CD14-positive monocyte (primary cell): ENCODE data around the gene AARS2. TPM values are rescaled to one million over a fixed set of nuclear protein-coding genes. Genes with fewer than 3 reads are reported as not detected.

ENCODE experiments used
- DNase-seq, 3 donors: peaks; one replicate each; pipeline ENCODE4 v3.0.0-alpha.2; 2011 to 2022
- H2AFZ ChIP-seq: 2 replicates; pipeline ENCODE4 v1.6.0; 2012; ENCODE audit warnings: mild to moderate bottlenecking, low read depth, low read length, inconsistent platforms; ENCODE audit not compliant: insufficient read depth, poor library complexity, severe bottlenecking
- H3K27ac ChIP-seq, 2 donors: 1 replicate in 1 of 2; 2 replicates in 1 of 2; pipeline ENCODE4 v1.5.1; 2012 to 2013; ENCODE audit warnings: low read length in 2 of 2, control low read depth in 1 of 2, inconsistent platforms in 1 of 2, low read depth in 1 of 2, mild to moderate bottlenecking in 1 of 2
- H3K27me3 ChIP-seq, 2 donors: one replicate each; pipeline versions ENCODE4 v1.6.0 to v1.6.1; 2011 to 2013; ENCODE audit warnings: low read length in 2 of 2; ENCODE audit not compliant: control insufficient read depth in 2 of 2, insufficient read depth in 2 of 2
- H3K36me3 ChIP-seq, 2 donors: replicated peaks in 1 of 2; 1 replicate in 1 of 2; 2 replicates in 1 of 2; pipeline versions ENCODE4 v1.5.1 to v1.6.1; 2012 to 2013; ENCODE audit warnings: low read length in 2 of 2, control low read depth in 1 of 2, inconsistent platforms in 1 of 2, mild to moderate bottlenecking in 1 of 2; ENCODE audit not compliant: insufficient read depth in 2 of 2, control insufficient read depth in 1 of 2
- H3K4me1 ChIP-seq, 2 donors: 1 replicate in 1 of 2; 2 replicates in 1 of 2; pipeline versions ENCODE4 v1.5.1 to v1.6.1; 2012 to 2013; ENCODE audit warnings: low read length in 2 of 2, control low read depth in 1 of 2, inconsistent platforms in 1 of 2, mild to moderate bottlenecking in 1 of 2, moderate library complexity in 1 of 2; ENCODE audit not compliant: insufficient read depth in 2 of 2, control insufficient read depth in 1 of 2
- H3K4me2 ChIP-seq: replicated peaks from 2 replicates; pipeline ENCODE3; 2012; ENCODE audit warnings: low read length, moderate library complexity, mild to moderate bottlenecking; ENCODE audit not compliant: poor library complexity, severe bottlenecking; ENCODE audit errors: extremely low read depth
- H3K4me3 ChIP-seq, 3 experiments: fragments of 200-600 bp in 1 of 3; sonication (generic) in 1 of 3; replicated peaks in 1 of 3; 1 replicate in 2 of 3; 2 replicates in 1 of 3; pipeline ENCODE4 v1.5.1; 2011 to 2013; ENCODE audit warnings: low read length in 3 of 3, mild to moderate bottlenecking in 3 of 3, control low read depth in 2 of 3, low read depth in 2 of 3, inconsistent platforms in 1 of 3, moderate library complexity in 1 of 3
- H3K79me2 ChIP-seq: 2 replicates; pipeline ENCODE4 v1.6.0; 2012; ENCODE audit warnings: mild to moderate bottlenecking, control low read depth, inconsistent platforms, low read length, moderate library complexity; ENCODE audit not compliant: insufficient read depth
- H3K9ac ChIP-seq: 2 replicates; pipeline ENCODE4 v1.6.0; 2017; ENCODE audit warnings: low read length, mild to moderate bottlenecking; ENCODE audit not compliant: insufficient read depth, poor library complexity, severe bottlenecking
- H3K9me3 ChIP-seq, 2 donors: replicated peaks in 1 of 2; 1 replicate in 1 of 2; 2 replicates in 1 of 2; pipeline versions ENCODE4 v1.5.1 to v1.6.1; 2012 to 2013; ENCODE audit warnings: low read length in 2 of 2, control low read depth in 1 of 2; ENCODE audit not compliant: control insufficient read depth in 1 of 2, insufficient read depth in 1 of 2
- H4K20me1 ChIP-seq: 2 replicates; pipeline ENCODE4 v1.6.0; 2012; ENCODE audit warnings: mild to moderate bottlenecking, low read length, control low read depth, moderate library complexity; ENCODE audit not compliant: insufficient read depth
- H3K27ac Mint-ChIP-seq, 7 donors: one replicate each; pipeline ENCODE4 v1.8.0; 2020; ENCODE audit warnings: mild to moderate bottlenecking in 7 of 7, mixed read lengths in 7 of 7, moderate library complexity in 6 of 7, inconsistent platforms in 2 of 7
- H3K27me3 Mint-ChIP-seq, 3 donors: one replicate each; pipeline ENCODE4 v1.8.0; 2021 to 2022; ENCODE audit warnings: low read depth in 3 of 3, mild to moderate bottlenecking in 3 of 3, mixed read lengths in 3 of 3, moderate library complexity in 3 of 3, inconsistent platforms in 1 of 3
- H3K36me3 Mint-ChIP-seq, 2 donors: one replicate each; pipeline ENCODE4 v1.8.0; 2020; ENCODE audit warnings: mixed read lengths in 2 of 2, inconsistent platforms in 1 of 2, mild to moderate bottlenecking in 1 of 2
- H3K4me1 Mint-ChIP-seq: one replicate; pipeline ENCODE4 v1.8.0; 2020; ENCODE audit warnings: mild to moderate bottlenecking, mixed read lengths
- H3K4me3 Mint-ChIP-seq, 2 donors: one replicate each; pipeline ENCODE4 v1.8.0; 2020; ENCODE audit warnings: mild to moderate bottlenecking in 2 of 2, mixed read lengths in 2 of 2, moderate library complexity in 1 of 2
- H3K9me3 Mint-ChIP-seq, 7 donors: one replicate each; pipeline ENCODE4 v1.8.0; 2020 to 2022; ENCODE audit warnings: mixed read lengths in 7 of 7, mild to moderate bottlenecking in 6 of 7, moderate library complexity in 6 of 7, inconsistent platforms in 2 of 7
- CTCF ChIP-seq: fragments of 200-600 bp; IDR thresholded peaks from one replicate; pipeline ENCODE4 v1.8.0; 2022; ENCODE audit warnings: antibody characterized with exemption, mild to moderate bottlenecking
- WGBS: methylation state at CpG from one replicate; pipeline ENCODE4 v1.1.5; 2013; ENCODE audit warnings: missing lambda C conversion rate; ENCODE audit not compliant: insufficient coverage; 5-methylcytosine and 5-hydroxymethylcytosine counted together
- intact Hi-C, 2 donors: fragments of 100-400 bp; cut with micrococcal nuclease; formaldehyde crosslinking; loops; one replicate each; pipeline versions ENCODE4 v1.15.0 to v1.15.1; 2023
- polyA plus RNA-seq, 3 donors: library from polyadenylated mRNA; depleted of rRNA in 1 of 3; unstranded in 2 of 3; stranded (reverse) in 1 of 3; fragments of 300-500 nt in 2 of 3; fragments of >200 nt in 1 of 3; fragmentation: Illumina TruSeq in 2 of 3; gene quantifications; 1 replicate in 2 of 3; 2 replicates in 1 of 3; pipeline ENCODE4 v1.2.3, GENCODE V29; 2012 to 2021

Gene AARS2
- polyA plus RNA-seq, 3 donors = 1.8 to 4.5 (median 3.2) TPM

GRCh38 chr6:44263354-44264100, 49.6 kb downstream of the AARS2 start:
- Mint-ChIP-seq H3K27me3 (peaks cover 3 to 11% (median 8%) of the 10 kb centered on the region in 3 donors), H3K27ac (peak overlapping the region; percentile 98 to 100 (median 99)), H3K4me1 (peaks cover 59% of the 10 kb centered on the region), H3K9me3 (no peaks in the 10 kb centered on the region), H3K4me3 (peak overlapping the region; percentile 99), H3K36me3 (peaks cover 41 to 50% of the 10 kb centered on the region in 2 donors)
- Histone ChIP-seq H4K20me1 (peaks cover 68% of the 10 kb centered on the region), H3K9me3 (no peaks in the 10 kb centered on the region), H3K27me3 (peaks cover 0 to 7% of the 10 kb centered on the region in 2 donors), H3K79me2 (peaks cover 57% of the 10 kb centered on the region), H3K4me1 (peaks cover 37 to 59% of the 10 kb centered on the region in 2 donors), H3K4me3 (peak overlapping the region; percentile 75 to 99 (median 90)), H2AFZ (no peak overlapping the region), H3K4me2 (peak overlapping the region; percentile 98), H3K36me3 (peaks cover 41% of the 10 kb centered on the region in 2 donors), H3K27ac (peak overlapping the region; percentile 96 to 99), H3K9ac (peak overlapping the region; percentile 96)
- no peak for TF ChIP-seq CTCF
- WGBS = 0% methylated on average over 6 of the region's 9 CpGs
- intact Hi-C loops = loop anchor here in 1 of 2 donors (10.0 kb wide), 1 partner anchor 469 kb away; no protein-coding TSS in a partner anchor
- peak; percentile 81 to 91 (median 83) for DNase-seq

GRCh38 chr6:44262467-44263353, 50.4 kb downstream of the AARS2 start:
- Mint-ChIP-seq H3K36me3 (peaks cover 44 to 57% of the 10 kb centered on the region in 2 donors), H3K27ac (peak overlapping the region; percentile 98 to 100 (median 99)), H3K9me3 (no peaks in the 10 kb centered on the region), H3K27me3 (peaks cover 0 to 6% (median 2%) of the 10 kb centered on the region in 3 donors), H3K4me1 (peaks cover 67% of the 10 kb centered on the region), H3K4me3 (peak overlapping the region; percentile 99)
- Histone ChIP-seq H3K4me3 (peak overlapping the region; percentile 75 to 99 (median 90)), H3K4me2 (peak overlapping the region; percentile 98), H3K27ac (peak overlapping the region; percentile 96 to 99), H2AFZ (no peak overlapping the region), H4K20me1 (peaks cover 76% of the 10 kb centered on the region), H3K36me3 (peaks cover 44 to 48% of the 10 kb centered on the region in 2 donors), H3K9ac (peak overlapping the region; percentile 96), H3K9me3 (no peaks in the 10 kb centered on the region), H3K27me3 (no peaks in the 10 kb centered on the region), H3K79me2 (peaks cover 57% of the 10 kb centered on the region), H3K4me1 (peaks cover 45 to 67% of the 10 kb centered on the region in 2 donors)
- TF ChIP-seq CTCF = no peak
- intact Hi-C loops = loop anchor here in 1 of 2 donors (10.0 kb wide), 1 partner anchor 468 kb away; no protein-coding TSS in a partner anchor
- WGBS = 58% methylated on average over 3 of the region's 7 CpGs
- DNase-seq = peak in 1 of 3 donors; percentile 38
